Thymus (tissue), 11 donors: ENCODE results near the gene HAAO. TPM values are rescaled to one million over a fixed set of nuclear protein-coding genes. Genes with fewer than 3 reads are reported as not detected.
A peak's percentile ranks its signal among the peaks of the same experiment; 100 is the strongest.

Experiments used
- DNase-seq, 9 donors: peaks; one replicate each; pipeline ENCODE4 v3.0.0-alpha.2; 2013; ENCODE audit warnings: low spot score in 9 of 9, low read depth in 6 of 9, missing footprints in 1 of 9
- H3K27ac ChIP-seq, 2 donors: one replicate each; pipeline ENCODE4 v1.5.1; 2013; ENCODE audit warnings: control low read depth in 1 of 2, low read depth in 1 of 2, low read length in 1 of 2, mild to moderate bottlenecking in 1 of 2, moderate library complexity in 1 of 2
- H3K27me3 ChIP-seq, 2 donors: one replicate each; pipeline ENCODE4 v1.5.1; 2013; ENCODE audit warnings: low read length in 1 of 2; ENCODE audit not compliant: control insufficient read depth in 2 of 2, insufficient read depth in 1 of 2
- H3K36me3 ChIP-seq, 2 donors: one replicate each; pipeline ENCODE4 v1.5.1; 2013; ENCODE audit warnings: low read length in 1 of 2, mild to moderate bottlenecking in 1 of 2, moderate library complexity in 1 of 2; ENCODE audit not compliant: control insufficient read depth in 2 of 2, insufficient read depth in 2 of 2
- H3K4me1 ChIP-seq, 2 donors: one replicate each; pipeline ENCODE4 v1.5.1; 2013; ENCODE audit warnings: low read length in 2 of 2; ENCODE audit not compliant: control insufficient read depth in 2 of 2, insufficient read depth in 2 of 2
- H3K4me3 ChIP-seq, 2 donors: one replicate each; pipeline ENCODE4 v1.5.1; 2013; ENCODE audit warnings: low read length in 2 of 2, control low read depth in 1 of 2, mild to moderate bottlenecking in 1 of 2
- H3K9me3 ChIP-seq, 2 donors: one replicate each; pipeline ENCODE4 v1.5.1; 2013; ENCODE audit warnings: low read length in 1 of 2, mild to moderate bottlenecking in 1 of 2; ENCODE audit not compliant: control insufficient read depth in 2 of 2, insufficient read depth in 1 of 2
- WGBS: extraction: QIAGEN DNeasy Blood & Tissue Kit; methylation state at CpG from one replicate; pipeline ENCODE4 v1.1.7; 2013; 5-methylcytosine and 5-hydroxymethylcytosine counted together
- polyA plus RNA-seq: library from polyadenylated mRNA; stranded (reverse); fragments of 200-250 nt; gene quantifications from one replicate; pipeline ENCODE4 v1.2.3, GENCODE V29; 2013
- total RNA-seq: library from RNA; stranded (reverse); fragments of 120-200 nt; gene quantifications from one replicate; pipeline ENCODE4 v1.2.4, GENCODE V29; 2013
- donor health status: healthy.

HAAO gene
- total and polyA plus RNA-seq, 2 donors, result 4.6 to 6.2 TPM

GRCh38 chr2:42809131-42809818, 16.9 kb upstream of the HAAO start:
- peak overlapping the region; percentile 37 to 65 for H3K4me3 ChIP-seq
- peaks cover 0 to 3% of the 10 kb centered on the region in 2 donors for H3K27me3 ChIP-seq
- WGBS, result 60% methylated on average over 10 of the region's 10 CpGs
- peaks cover 5 to 23% of the 10 kb centered on the region in 2 donors for H3K4me1 ChIP-seq
- H3K9me3 ChIP-seq, result no peaks in the 10 kb centered on the region
- peak overlapping the region; percentile 39 to 98 for H3K27ac ChIP-seq
- no peaks in the 10 kb centered on the region for H3K36me3 ChIP-seq
- DNase-seq, result no peak

- H3K9me3 ChIP-seq, result no peaks in the 10 kb centered on the region
- 95% methylated on average over 5 of the region's 5 CpGs for WGBS
- no peak for DNase-seq
- no peaks in the 10 kb centered on the region for H3K36me3 ChIP-seq
- no peak overlapping the region for H3K27ac ChIP-seq
- H3K27me3 ChIP-seq, result peaks cover 0 to 3% of the 10 kb centered on the region in 2 donors
- no peak overlapping the region for H3K4me3 ChIP-seq
- peaks cover 5 to 23% of the 10 kb centered on the region in 2 donors for H3K4me1 ChIP-seq
Measured at GRCh38 chr2:42808301-42808700, 15.9 kb upstream of the HAAO start.

- no peaks in the 10 kb centered on the region for H3K9me3 ChIP-seq
- no peaks in the 10 kb centered on the region for H3K36me3 ChIP-seq
- no peak for DNase-seq
- 95% methylated on average over 6 of the region's 6 CpGs for WGBS
- H3K27ac ChIP-seq, result no peak overlapping the region
- H3K27me3 ChIP-seq, result peaks cover 0 to 3% of the 10 kb centered on the region in 2 donors
- peaks cover 5 to 20% of the 10 kb centered on the region in 2 donors for H3K4me1 ChIP-seq
- no peak overlapping the region for H3K4me3 ChIP-seq
Measured at GRCh38 chr2:42806786-42807185, 14.4 kb upstream of the HAAO start.

GRCh38 chr2:42804891-42805290, 12.5 kb upstream of the HAAO start:
- Histone ChIP-seq H3K4me1 (peaks cover 3 to 15% of the 10 kb centered on the region in 2 donors), H3K4me3 (no peak overlapping the region), H3K27me3 (peaks cover 0 to 3% of the 10 kb centered on the region in 2 donors), H3K36me3 (no peaks in the 10 kb centered on the region), H3K9me3 (no peaks in the 10 kb centered on the region), H3K27ac (no peak overlapping the region)
- WGBS, result 77% methylated on average over 5 of the region's 5 CpGs
- DNase-seq, result no peak

- 77% methylated on average over 3 of the region's 3 CpGs for WGBS
- no peak overlapping the region for H3K4me3 ChIP-seq
- peaks cover 0 to 3% of the 10 kb centered on the region in 2 donors for H3K27me3 ChIP-seq
- H3K27ac ChIP-seq, result no peak overlapping the region
- no peaks in the 10 kb centered on the region for H3K9me3 ChIP-seq
- H3K36me3 ChIP-seq, result no peaks in the 10 kb centered on the region
- H3K4me1 ChIP-seq, result peaks cover 3 to 12% of the 10 kb centered on the region in 2 donors
- no peak for DNase-seq
Measured at GRCh38 chr2:42804338-42804737, 12.0 kb upstream of the HAAO start.

GRCh38 chr2:42802150-42802549, 9.8 kb upstream of the HAAO start:
- 96% methylated on average over 6 of the region's 6 CpGs for WGBS
- H3K27ac ChIP-seq, result no peak overlapping the region

GRCh38 chr2:42801381-42801780, 9.0 kb upstream of the HAAO start:
- 92% methylated on average over 4 of the region's 4 CpGs for WGBS
- Histone ChIP-seq H3K4me1 (peaks cover 3 to 8% of the 10 kb centered on the region in 2 donors), H3K36me3 (no peaks in the 10 kb centered on the region), H3K27me3 (no peaks in the 10 kb centered on the region), H3K4me3 (no peak overlapping the region), H3K27ac (no peak overlapping the region), H3K9me3 (no peaks in the 10 kb centered on the region)
- DNase-seq, result no peak

More at GRCh38 chr2:42802150-42802549, 9.8 kb upstream of the HAAO start:
- H3K9me3 ChIP-seq, result no peaks in the 10 kb centered on the region
- no peaks in the 10 kb centered on the region for H3K27me3 ChIP-seq
- no peaks in the 10 kb centered on the region for H3K36me3 ChIP-seq
- no peak overlapping the region for H3K4me3 ChIP-seq
- DNase-seq, result no peak
- peaks cover 3 to 8% of the 10 kb centered on the region in 2 donors for H3K4me1 ChIP-seq

- no peak overlapping the region for H3K4me3 ChIP-seq
- H3K4me1 ChIP-seq, result peaks cover 3 to 8% of the 10 kb centered on the region in 2 donors
- no peaks in the 10 kb centered on the region for H3K27me3 ChIP-seq
- no peak for DNase-seq
- no peak overlapping the region for H3K27ac ChIP-seq
- no peaks in the 10 kb centered on the region for H3K36me3 ChIP-seq
- H3K9me3 ChIP-seq, result no peaks in the 10 kb centered on the region
- WGBS, result 97% methylated on average over 2 of the region's 2 CpGs
Measured at GRCh38 chr2:42800981-42801380, 8.6 kb upstream of the HAAO start.

GRCh38 chr2:42800461-42800962, 8.1 kb upstream of the HAAO start:
- WGBS, result 65% methylated on average over 4 of the region's 4 CpGs
- H3K9me3 ChIP-seq, result no peaks in the 10 kb centered on the region
- no peak overlapping the region for H3K4me3 ChIP-seq
- no peaks in the 10 kb centered on the region for H3K36me3 ChIP-seq
- DNase-seq, result peak in 1 of 9 donors; percentile 48
- H3K27me3 ChIP-seq, result no peaks in the 10 kb centered on the region
- H3K27ac ChIP-seq, result no peak overlapping the region
- H3K4me1 ChIP-seq, result peaks cover 3 to 8% of the 10 kb centered on the region in 2 donors
